Stomach (tissue), 9 donors: ENCODE measurements around the gene ZNF768. TPM values are rescaled to one million over a fixed set of nuclear protein-coding genes. Genes with fewer than 3 reads are reported as not detected.

Experiments
- DNase-seq, 2 donors: peaks; one replicate each; pipeline versions ENCODE4 v3.0.0 to v3.0.0-alpha.2; 2013 to 2019
- H3K27ac ChIP-seq, 5 donors: fragments of 200-600 bp in 4 of 5; sonication (generic) in 4 of 5; one replicate each; pipeline ENCODE4 v1.5.1; 2013 to 2019; ENCODE audit warnings: mild to moderate bottlenecking in 1 of 5, moderate library complexity in 1 of 5
- H3K27me3 ChIP-seq, 3 donors: fragments of 200-600 bp; sonication (generic); one replicate each; pipeline ENCODE4 v1.5.1; 2017 to 2019; ENCODE audit warnings: mixed run types in 1 of 3
- H3K36me3 ChIP-seq, 4 donors: fragments of 200-600 bp; sonication (generic); 1 replicate in 3 of 4; 2 replicates in 1 of 4; pipeline ENCODE4 v1.5.1; 2016 to 2019
- H3K4me1 ChIP-seq, 4 donors: fragments of 200-600 bp; sonication (generic); one replicate each; pipeline ENCODE4 v1.5.1; 2016 to 2019
- H3K4me3 ChIP-seq, 4 donors: fragments of 200-600 bp; sonication (generic) in 3 of 4; one replicate each; pipeline ENCODE4 v1.5.1; 2016 to 2019; ENCODE audit warnings: mild to moderate bottlenecking in 1 of 4
- H3K9me3 ChIP-seq, 4 donors: fragments of 200-600 bp; sonication (generic); one replicate each; pipeline ENCODE4 v1.5.1; 2016 to 2019
- EP300 ChIP-seq: sonication (generic); formaldehyde crosslinking; IDR thresholded peaks from one replicate; pipeline ENCODE4 v1.6.1; 2017; ENCODE audit warnings: antibody characterized with exemption
- POLR2A ChIP-seq, 4 donors: fragments of 450-650 bp; IDR thresholded peaks; one replicate each; pipeline ENCODE4 v1.6.1; 2016; ENCODE audit warnings: antibody characterized with exemption in 4 of 4, control low read depth in 2 of 4, mild to moderate bottlenecking in 1 of 4, moderate library complexity in 1 of 4
- POLR2AphosphoS5 ChIP-seq, 3 donors: sonication (generic); formaldehyde crosslinking; IDR thresholded peaks; one replicate each; pipeline ENCODE4 v1.6.1; 2016; ENCODE audit warnings: antibody characterized with exemption in 3 of 3
- WGBS, 5 donors: extraction: QIAGEN DNeasy Blood & Tissue Kit in 3 of 5; methylation state at CpG; one replicate each; pipeline versions ENCODE4 v1.1.5 to v1.1.7; 2013 to 2018; 5-methylcytosine and 5-hydroxymethylcytosine counted together
- intact Hi-C: fragments of 100-400 bp; cut with DNase I; formaldehyde crosslinking; loops from one replicate; pipeline ENCODE4 v1.15.1; 2023; ENCODE audit warnings: low total_unique reads
- polyA plus RNA-seq, 3 donors: library from polyadenylated mRNA; stranded (reverse); fragments of 200-250 nt; gene quantifications; one replicate each; pipeline ENCODE4 v1.2.3, GENCODE V29; 2013
- total RNA-seq, 5 donors: library from RNA; depleted of rRNA; stranded (reverse); fragments of >200 nt; gene quantifications; one replicate each; pipeline versions ENCODE4 v1.1.0 to v1.2.3, GENCODE V29; 2014 to 2016
- TF ChIP-seq, protein P1 (sequence below), 7 experiments: fragments of 450-650 bp in 4 of 7; fragments of 200-600 bp in 3 of 7; sonication (generic) in 3 of 7; IDR thresholded peaks; one replicate each; pipeline ENCODE4 v1.5.1; 2016 to 2019; ENCODE audit warnings: antibody characterized with exemption in 7 of 7, control low read depth in 2 of 7, mild to moderate bottlenecking in 1 of 7
- donor health status: healthy with polysubstance abuse.
- donor health status: Bipolar disorder and iron deficiency.
- donor health status: healthy.

Gene ZNF768
- total and polyA plus RNA-seq, 8 donors = 11.9 to 75.0 (median 31.3) TPM

DNA sequence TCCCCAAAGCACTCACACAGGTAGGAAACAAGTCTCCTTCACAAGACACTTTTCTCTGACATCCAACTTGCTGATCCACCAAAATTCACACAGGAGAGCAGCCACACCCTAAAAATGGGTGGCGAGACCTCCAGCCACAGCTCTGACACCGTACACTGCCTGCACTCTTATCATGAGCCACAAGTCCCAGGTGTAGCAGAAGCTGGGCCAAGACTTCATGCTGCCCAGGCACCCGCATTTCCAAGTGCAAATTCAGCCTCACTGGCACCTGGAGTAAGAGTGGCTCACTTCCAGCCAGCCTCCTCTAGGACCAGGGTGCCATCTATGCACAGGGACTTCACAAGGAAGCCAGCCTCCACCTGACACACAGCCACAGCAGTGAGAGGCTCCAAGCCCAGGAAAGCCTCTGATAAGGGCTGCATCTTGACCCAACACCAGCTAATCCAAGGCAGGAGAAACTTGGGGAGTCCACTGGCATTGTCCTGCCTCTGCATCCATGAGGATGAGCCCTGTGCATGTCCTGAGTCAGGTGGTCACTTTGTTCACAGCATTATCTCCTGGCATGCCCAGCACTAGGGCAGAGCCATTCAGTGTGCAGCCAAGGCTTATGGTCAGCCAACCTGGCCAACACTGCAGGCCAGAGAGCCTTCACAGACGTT lies 2.6 kb upstream of the ZNF768 start:
- Histone ChIP-seq H3K4me3 (no peak overlapping the region), H3K27me3 (no peaks in the 10 kb centered on the region), H3K36me3 (peaks cover 13 to 44% (median 39%) of the 10 kb centered on the region in 4 donors), H3K27ac (peak overlapping the region in 4 of 5 donors; percentile 98 to 100 (median 100)), H3K9me3 (no peaks in the 10 kb centered on the region), H3K4me1 (peaks cover 28 to 74% (median 59%) of the 10 kb centered on the region in 4 donors)
- intact Hi-C loops = loop anchor here (10.0 kb wide), 1 partner anchor 94 kb away; the partner anchor contains the start of gene DCTPP1
- DNase-seq = no peak
- WGBS, 5 donors = 32 to 64% (median 55%) methylated on average over 4 of the region's 4 CpGs
- TF ChIP-seq, protein P1, sequence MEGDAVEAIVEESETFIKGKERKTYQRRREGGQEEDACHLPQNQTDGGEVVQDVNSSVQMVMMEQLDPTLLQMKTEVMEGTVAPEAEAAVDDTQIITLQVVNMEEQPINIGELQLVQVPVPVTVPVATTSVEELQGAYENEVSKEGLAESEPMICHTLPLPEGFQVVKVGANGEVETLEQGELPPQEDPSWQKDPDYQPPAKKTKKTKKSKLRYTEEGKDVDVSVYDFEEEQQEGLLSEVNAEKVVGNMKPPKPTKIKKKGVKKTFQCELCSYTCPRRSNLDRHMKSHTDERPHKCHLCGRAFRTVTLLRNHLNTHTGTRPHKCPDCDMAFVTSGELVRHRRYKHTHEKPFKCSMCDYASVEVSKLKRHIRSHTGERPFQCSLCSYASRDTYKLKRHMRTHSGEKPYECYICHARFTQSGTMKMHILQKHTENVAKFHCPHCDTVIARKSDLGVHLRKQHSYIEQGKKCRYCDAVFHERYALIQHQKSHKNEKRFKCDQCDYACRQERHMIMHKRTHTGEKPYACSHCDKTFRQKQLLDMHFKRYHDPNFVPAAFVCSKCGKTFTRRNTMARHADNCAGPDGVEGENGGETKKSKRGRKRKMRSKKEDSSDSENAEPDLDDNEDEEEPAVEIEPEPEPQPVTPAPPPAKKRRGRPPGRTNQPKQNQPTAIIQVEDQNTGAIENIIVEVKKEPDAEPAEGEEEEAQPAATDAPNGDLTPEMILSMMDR (IDR thresholded peaks at IDR 0.05) = no peak
- TF ChIP-seq POLR2AphosphoS5 (IDR thresholded peaks at IDR 0.05) (no peak), EP300 (no peak), POLR2A (IDR thresholded peaks at IDR 0.05) (no peak)

DNA sequence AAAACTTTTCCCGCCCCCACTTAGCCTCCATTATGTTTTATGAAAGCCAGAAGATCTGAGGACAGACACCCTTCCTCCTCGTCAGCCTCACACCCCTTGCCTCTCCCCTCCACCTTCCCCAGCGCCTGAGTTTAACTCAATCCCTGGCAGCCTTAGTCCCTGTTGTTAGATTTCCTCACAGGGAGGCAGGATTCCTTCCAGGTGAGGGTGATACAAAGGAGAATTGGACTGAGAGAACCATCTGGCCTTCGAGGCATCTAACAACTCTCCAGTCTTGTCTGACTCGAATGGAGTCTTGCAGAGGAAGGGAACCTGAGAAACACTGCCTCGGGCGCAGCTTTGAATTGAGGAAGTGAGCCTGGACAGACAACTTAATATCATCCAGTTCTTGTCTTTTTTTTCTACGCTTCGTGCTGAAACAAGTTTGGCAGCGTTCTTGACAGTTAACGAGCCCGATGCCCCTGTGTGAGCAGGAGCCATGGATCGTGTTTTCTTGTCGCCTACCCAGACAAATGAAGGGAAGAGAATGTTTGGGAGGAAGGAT lies 1.3 kb upstream of the ZNF768 start:
- Histone ChIP-seq H3K27ac (peak overlapping the region; percentile 86 to 100 (median 99)), H3K9me3 (no peaks in the 10 kb centered on the region), H3K4me3 (peak overlapping the region; percentile 74 to 92 (median 80)), H3K4me1 (peaks cover 16 to 65% (median 47%) of the 10 kb centered on the region in 4 donors), H3K36me3 (peaks cover 11 to 40% (median 36%) of the 10 kb centered on the region in 4 donors), H3K27me3 (no peaks in the 10 kb centered on the region)
- peak in 1 of 2 donors; percentile 36 for DNase-seq
- intact Hi-C loops = loop anchor here (10.0 kb wide), 1 partner anchor 93 kb away; the partner anchor contains the start of gene DCTPP1
- TF ChIP-seq, protein P1 (IDR thresholded peaks at IDR 0.05) = no peak
- peak in 1 of 4 donors; percentile 26 for TF ChIP-seq POLR2A (IDR thresholded peaks at IDR 0.05)
- 8 to 18% (median 10%) methylated on average over 14 of the region's 14 CpGs for WGBS, 5 donors

DNA sequence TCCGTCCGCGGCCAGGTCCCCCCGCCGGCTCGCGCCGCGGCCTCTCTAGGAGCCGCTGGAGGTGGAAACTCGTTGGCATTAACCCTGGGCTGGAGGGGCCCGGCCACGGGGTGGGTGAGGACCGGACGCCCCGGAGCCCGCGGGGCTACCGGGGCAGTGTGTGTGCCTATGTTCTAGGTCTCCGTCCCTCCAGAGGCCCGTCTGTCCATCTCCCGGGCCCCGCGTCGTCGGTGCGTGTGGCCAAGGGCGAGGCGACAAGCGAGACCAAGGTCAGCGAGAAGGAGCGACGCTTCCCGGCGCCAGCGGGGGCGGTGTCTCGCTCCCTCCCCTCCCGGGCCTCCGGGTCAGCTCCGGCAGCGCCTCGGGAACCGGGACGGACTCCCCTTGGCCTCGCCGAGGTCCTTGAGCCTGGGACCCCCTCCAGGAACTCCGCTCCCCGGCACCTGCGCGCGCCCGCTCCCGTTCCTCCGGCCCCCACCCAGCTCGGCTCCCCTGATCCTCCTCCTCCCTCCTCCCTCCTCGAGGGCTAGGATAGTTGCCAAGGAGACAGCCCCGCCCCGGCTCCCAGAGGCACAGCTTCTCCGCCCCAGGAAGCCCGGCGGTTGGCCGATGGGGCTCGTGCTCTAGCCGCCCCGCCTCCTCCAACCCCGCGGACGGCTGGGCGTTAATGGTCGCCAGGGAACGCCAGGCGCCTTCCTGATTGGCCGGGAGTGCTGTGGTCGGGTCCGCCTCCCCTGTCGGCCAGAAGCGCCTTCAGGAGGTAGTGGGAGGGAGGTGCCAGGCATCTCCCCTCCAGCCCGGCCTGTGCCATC lies 663 bp upstream of the ZNF768 start:
- no peaks in the 10 kb centered on the region for H3K27me3 ChIP-seq
- TF ChIP-seq POLR2A (IDR thresholded peaks at IDR 0.05) (peak in 2 of 4 donors; percentile 17 to 43), POLR2AphosphoS5 (IDR thresholded peaks at IDR 0.05) (peak; percentile 28 to 84 (median 73)), EP300 (no peak)
- TF ChIP-seq, protein P1 (IDR thresholded peaks at IDR 0.05) = peak in 5 of 7 experiments; percentile 16 to 47 (median 39)
- intact Hi-C loops = loop anchor here (10.0 kb wide), 1 partner anchor 92 kb away; the partner anchor contains the start of gene DCTPP1
- peak overlapping the region; percentile 74 to 92 (median 80) for H3K4me3 ChIP-seq
- H3K36me3 ChIP-seq = peaks cover 4 to 33% (median 29%) of the 10 kb centered on the region in 4 donors
- 0 to 2% (median 0%) methylated on average over 24 to 79 of the region's 79 CpGs for WGBS, 5 donors
- peak overlapping the region; percentile 98 to 100 (median 99) for H3K27ac ChIP-seq
- H3K9me3 ChIP-seq = no peaks in the 10 kb centered on the region
- DNase-seq = peak; percentile 99
- peaks cover 15 to 63% (median 43%) of the 10 kb centered on the region in 4 donors for H3K4me1 ChIP-seq

DNA sequence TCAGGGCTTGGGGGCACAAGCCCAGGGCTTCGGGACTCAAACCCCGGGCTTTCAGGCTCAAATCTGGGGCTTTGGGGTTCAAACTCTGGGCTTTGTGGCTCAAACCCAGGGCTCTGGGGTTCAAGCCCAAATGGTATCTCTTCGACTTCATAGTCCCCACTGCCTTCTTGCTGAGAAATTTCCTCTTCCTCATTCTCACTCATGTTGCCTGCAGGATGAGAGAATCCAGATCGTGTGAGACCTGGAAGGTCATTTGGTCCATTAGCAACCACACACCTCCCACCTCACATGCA lies 576 bp downstream of the ZNF768 start:
- TF ChIP-seq, protein P1 (IDR thresholded peaks at IDR 0.05) = no peak
- TF ChIP-seq POLR2A (IDR thresholded peaks at IDR 0.05) = no peak
- no peak for TF ChIP-seq POLR2AphosphoS5 (IDR thresholded peaks at IDR 0.05)
- TF ChIP-seq EP300 = no peak
- peak overlapping the region; percentile 98 to 100 (median 99) for H3K27ac ChIP-seq
- H3K4me1 ChIP-seq = peaks cover 15 to 57% (median 41%) of the 10 kb centered on the region in 4 donors
- H3K9me3 ChIP-seq = no peaks in the 10 kb centered on the region
- intact Hi-C loops = loop anchor here (10.0 kb wide), 1 partner anchor 91 kb away; the partner anchor contains the start of gene DCTPP1
- H3K27me3 ChIP-seq = no peaks in the 10 kb centered on the region
- WGBS, 5 donors = 43 to 55% (median 50%) methylated on average over 3 to 4 of the region's 4 CpGs
- DNase-seq = no peak
- H3K36me3 ChIP-seq = peaks cover 0 to 20% (median 16%) of the 10 kb centered on the region in 4 donors
- H3K4me3 ChIP-seq = peak overlapping the region; percentile 74 to 92 (median 80)
